KG1 (cell line): Measurements from ENCODE around the gene SH3GL2.

ENCODE experiments used
- DNase-seq: peaks from one replicate; lab custom pipeline; 2025; lab: John Stamatoyannopoulos, UW

SH3GL2 gene

DNA sequence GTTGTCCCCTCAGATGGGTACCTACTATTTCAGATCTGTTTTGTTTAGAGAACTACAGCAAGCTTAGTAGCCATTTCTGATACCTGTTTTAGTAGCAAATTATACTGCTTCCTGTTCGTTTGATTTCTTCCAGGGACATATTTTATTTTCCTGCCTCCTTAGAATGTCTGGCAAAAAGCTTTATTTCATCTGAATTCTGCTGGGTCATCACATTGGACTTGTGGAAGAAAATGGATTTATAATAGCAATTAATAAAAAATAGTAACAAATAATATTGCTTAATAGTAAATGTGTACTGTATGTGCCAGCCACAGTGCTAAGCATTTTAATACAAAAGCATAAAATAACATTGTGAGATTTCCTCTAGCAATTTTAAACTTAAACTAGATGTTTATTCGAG, 79.4 kb downstream of the SH3GL2 start:
- no peak for DNase-seq

DNA sequence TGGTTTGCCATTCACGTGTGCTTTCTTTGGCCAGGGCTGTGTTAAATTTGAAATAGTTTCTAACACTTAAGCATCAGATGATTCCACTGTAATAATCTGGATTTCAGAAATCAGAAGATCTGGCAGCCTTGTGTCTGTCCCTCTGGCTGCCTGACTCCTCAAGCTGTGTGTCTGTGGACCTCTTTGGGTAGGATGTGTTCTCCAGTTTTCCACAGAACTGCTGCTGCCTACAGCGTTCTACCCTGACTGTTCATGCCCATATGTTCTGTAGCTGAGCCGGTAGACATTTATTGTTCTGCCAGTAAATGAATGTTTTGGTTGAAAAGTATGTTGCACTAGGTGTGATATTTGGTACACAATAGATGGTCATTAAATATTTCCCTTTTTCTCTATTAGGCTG, 81.3 kb downstream of the SH3GL2 start:
- DNase-seq: no peak

DNA sequence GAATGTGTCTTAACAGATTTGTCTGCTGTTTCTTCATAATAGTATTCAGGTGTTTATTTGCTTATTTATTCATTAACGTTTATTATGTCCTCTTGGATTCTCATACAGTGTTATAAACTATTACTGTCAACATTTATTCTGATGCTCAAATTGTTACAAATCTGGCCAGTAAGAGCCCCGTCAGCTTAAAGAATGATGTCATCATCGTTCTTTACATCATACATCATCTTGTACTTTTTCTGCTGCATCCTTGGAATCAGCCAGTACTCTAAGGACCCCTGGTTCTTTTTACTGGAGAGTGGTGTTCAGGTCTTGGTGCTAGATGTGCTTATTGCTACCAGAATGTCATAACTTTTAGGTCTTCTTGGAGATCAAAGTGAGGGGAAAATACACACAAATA, 86.6 kb downstream of the SH3GL2 start:
- DNase-seq: no peak

DNA sequence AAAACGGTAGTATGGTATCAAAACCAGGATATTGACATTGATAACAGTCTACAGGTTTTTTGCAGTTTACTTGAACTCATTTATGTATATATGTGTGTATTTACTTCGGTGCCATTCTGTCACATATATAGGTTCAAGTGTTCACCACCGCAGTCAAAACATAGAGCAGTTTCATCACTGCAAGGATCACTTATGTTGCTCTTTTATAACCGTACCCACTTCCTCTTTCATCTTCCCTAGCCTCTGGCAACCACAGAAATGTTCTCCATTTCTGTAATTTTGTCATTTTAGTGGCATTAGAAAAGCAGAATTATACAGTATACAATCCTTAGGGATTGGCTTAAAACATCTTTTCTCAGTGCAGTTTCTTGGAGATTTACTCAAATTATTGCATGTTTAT, 90.3 kb downstream of the SH3GL2 start:
- no peak for DNase-seq

DNA sequence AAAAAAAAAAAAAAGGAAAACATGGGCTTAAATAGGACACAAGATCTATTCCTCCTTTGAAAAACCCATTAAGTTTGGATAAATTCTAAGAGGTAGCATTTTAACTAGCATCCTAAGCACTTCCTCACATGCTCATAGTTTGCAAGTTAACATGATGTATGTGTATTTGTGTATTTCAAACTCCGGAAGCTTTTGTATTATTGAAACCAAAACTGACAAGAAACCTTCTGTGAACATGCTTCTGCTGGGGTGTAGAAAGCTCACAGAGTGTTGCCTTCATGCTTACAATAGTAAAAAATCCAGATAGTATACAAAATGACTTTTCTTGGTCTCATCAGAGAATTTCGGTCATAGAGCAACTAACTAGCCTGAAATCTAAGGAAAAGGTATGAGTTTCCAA, 103.8 kb downstream of the SH3GL2 start:
- no peak for DNase-seq

DNA sequence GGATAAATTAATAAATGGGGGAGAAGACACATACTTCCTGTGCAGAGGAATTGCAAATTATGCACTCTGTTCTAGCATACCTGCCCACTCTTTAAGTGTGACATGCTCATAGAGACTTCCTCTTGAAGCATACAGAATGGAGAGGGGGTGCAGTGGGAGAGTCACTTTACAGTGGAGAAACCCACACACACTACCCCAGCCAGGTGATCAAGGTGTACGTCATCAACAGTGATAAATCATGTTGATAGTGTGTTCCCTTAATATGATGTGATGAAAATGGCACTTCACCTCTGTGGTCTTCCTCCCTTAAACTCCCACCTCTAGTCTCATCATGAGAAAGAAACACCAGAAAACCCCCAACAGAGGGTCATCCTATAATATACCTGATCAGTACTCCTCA, 110.0 kb downstream of the SH3GL2 start:
- DNase-seq: no peak

DNA sequence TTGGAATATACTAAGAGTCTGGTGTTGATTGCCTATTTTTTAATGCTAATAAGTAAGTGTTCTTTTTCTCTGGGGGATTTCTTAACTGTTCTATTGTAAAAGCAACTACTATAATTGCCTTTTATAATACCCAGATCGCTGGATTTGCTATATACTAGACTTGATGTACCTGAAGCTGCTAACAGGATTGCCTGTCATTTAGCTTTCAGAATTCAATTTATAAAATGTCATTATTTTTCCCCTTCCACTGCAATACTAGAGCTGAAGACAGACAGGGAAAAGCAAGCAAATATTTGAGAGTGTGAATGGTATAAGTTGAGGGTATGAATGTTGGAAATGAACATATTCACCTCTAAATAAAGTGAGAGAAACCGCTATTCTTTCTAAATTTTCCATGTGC, 115.5 kb downstream of the SH3GL2 start:
- no peak for DNase-seq

DNA sequence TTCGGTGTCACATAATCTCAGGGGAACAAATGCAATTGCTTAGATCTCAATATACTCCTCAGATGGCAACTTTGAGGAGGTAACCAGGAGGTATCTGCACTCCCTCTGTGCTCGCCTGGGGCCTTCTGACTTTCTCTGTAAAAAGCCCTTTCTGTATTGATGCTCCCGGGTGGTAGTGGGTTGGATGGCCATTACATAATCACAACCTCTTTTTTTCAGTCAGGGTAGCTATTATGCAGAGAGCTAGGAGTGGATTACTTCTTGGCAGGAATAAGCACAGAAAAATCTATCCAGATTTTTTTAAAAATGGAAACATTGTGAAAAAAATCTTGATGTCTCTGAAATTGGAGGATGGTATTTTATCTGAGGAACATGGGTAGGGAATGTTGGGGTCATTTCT, 116.6 kb downstream of the SH3GL2 start:
- DNase-seq: no peak

DNA sequence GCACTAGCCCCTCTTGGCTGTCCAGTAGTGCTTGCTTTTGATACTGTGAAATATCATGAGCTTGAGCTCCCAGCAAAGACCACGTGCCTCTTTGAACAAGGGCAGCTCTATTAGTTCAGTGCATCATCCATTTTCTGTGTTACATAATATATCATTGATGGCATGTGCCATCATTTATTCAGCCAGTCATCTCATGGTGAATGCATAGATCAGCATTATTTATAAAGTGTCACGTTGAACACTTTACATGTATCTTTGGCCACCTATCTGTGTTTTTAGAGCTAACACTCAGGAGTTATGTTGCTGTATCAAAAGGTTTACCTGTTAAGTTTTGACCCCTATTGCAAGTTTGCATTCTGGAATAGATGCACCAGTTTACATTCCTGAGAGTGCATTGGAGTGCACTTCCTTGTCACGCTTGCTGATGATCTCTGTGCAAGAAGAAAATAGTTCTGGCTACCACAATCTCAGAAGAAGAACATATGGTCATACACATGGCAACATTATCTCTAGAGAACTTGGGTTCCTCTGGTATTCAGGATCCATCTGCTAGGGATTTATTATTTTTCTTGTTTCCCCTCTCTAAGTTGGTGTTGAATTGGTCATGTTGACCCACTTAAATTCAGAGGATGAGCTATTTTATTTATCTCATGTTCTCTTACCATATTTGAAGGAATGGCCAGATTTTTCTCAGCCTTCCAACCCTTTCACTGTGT, 120.9 kb downstream of the SH3GL2 start:
- no peak for DNase-seq

DNA sequence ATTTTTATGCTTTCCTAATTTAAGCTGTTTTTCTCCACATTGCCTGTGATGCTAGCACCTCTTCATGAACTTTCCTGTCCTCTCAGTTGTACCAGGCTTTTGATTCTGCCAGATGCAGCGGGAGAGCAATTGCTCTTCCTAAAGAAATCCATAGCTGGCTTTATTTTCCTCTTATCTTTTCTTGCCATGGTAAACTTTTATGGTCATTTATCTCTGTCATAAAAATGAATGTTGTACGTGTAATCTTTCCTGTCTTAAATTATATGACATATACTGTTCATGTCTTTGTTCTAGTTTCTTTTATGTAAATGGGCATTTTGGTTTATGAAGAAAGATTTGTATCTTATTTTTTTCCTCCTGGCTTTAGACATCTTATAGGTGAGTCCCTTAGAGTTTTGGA, 127.5 kb downstream of the SH3GL2 start:
- no peak for DNase-seq

DNA sequence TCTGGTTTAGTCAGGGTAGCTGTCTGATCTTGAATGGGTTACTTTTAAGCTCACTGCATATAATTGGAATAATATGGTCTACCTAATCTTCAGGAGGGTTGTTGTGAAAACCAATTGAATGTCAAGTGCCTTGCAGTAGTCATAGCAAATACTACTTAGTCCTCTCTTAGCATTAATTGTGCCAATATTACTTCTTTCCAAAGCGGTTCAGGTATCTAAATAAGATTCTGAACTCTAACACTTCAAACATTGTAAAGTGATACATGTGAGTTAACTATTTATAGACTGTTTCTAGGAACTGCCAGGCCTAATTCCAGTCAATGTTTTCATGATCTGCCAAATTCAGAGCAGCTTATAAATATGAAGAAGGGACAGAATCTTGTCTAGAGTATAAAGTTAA, 140.2 kb downstream of the SH3GL2 start:
- no peak for DNase-seq

DNA sequence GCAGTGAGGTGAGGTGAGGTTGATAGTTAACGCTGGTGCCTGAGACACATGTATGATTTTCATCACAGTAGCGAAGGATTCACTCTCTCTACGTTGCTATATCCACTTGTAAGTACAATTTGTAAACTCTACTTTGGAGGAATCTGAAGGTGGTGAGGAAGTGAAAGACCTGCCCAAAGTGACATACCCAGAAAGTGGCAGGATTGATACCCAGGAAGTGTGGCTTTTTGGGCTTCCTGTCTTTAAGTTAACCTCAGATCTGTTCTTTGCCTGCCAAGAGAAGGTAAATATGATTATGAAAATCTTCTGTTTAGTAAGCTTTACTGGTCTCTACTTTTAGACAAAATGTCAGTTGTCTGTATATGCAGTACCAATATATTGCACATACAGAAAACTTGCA, 143.1 kb downstream of the SH3GL2 start:
- no peak for DNase-seq

DNA sequence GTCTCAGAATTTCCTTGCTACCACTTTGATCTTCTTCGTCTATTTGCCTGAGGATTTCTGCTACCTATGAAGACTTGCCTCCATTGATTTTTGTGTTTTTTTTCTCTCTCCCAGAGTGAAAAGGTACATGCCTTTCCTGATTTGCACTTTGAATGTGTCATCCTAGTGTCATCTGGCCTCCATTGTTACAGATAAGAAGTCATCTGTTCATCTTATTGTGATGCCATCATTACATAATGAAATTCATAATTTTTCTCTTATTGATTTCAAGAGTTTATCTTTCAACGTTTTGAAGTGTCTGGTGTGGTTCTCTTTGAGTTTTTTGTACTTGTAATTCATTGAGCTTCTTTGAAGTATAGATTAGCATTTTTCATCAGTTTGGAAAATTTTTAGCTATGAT, 144.8 kb downstream of the SH3GL2 start:
- DNase-seq: no peak

DNA sequence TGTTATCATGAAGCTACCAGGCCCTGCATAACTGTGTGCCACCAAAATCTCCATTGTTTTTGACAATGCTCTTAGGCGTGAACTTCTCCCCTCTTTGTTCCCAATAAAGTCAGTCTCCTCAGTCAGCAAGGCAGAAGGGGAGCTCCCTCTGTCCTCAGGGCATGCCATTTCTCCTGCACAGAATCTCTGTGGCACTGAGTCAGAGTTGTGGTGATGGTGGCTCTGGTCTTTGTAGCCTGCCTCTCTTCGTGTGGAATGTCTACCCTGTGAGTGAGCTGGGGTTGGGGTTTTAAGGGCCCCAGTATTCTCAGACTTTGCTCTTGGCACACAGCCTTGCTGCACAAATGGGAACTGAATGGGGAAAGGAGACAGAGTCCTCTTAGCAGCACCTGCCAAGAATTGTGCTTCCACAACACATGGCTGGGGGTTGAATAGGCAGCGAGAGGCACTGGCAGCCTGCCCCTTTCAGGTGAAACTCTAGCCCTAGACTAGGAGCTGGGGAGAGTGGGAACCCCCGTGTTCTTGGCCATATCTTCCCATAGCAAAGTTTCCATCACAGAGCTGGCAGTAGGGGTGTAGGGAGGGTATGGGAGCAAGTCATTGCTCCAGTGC, 146.6 kb downstream of the SH3GL2 start:
- no peak for DNase-seq

DNA sequence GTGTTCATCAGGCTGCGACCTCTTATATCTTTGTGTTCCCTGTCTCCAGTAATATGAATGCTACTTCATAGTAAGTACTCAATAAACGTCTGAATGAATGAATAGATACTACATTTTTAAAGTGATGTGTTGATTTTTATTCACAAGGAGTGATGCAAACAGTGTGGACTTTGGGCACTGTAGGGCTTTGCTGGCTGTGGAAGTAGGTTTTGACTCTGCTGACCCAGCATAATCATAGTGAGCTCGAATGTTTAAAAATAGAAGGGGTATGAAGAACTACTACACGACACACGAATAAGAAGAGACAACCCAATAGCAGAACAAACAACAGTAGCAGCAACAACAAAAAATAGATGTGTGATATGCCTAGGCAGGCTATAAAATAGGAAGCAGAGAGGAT, 147.4 kb downstream of the SH3GL2 start:
- no peak for DNase-seq

DNA sequence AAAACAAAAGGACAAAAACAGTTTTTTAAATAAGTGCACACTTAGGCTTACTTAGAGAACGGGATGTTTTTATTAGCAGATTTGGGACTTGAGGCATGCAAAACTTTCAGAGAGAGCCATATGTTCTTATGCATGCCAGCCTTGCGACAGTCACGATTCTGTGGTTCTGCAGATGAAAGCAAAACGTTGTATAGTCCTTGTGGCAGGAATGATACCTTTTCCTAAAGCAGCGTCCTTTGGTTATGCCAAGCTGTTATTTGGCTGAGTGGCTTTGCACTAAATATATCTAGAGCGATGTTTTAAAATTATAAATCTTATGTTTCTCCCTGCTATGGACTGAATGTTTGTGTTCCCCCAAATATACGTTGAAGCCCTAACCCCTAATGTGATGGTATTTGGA, 152.0 kb downstream of the SH3GL2 start:
- DNase-seq: no peak

DNA sequence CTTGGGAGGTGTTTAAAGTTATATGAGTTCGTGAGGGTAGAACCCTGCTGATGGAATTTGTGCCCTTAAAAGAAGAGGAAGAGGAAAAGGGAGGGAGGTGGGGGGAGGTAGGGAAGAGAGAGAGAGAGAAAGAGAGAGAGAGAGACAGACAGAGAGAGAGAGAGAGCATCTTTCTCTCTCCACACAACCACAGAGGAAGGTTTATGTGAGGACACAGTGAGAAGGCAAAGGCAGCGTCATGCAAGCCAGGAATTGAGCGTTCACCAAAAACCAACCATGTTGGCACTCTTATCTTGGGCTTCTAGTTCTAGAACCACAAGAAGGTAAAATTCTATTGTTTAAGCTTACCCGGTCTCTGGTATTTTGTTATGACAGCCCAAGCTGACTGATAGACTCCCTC, 152.4 kb downstream of the SH3GL2 start:
- no peak for DNase-seq

DNA sequence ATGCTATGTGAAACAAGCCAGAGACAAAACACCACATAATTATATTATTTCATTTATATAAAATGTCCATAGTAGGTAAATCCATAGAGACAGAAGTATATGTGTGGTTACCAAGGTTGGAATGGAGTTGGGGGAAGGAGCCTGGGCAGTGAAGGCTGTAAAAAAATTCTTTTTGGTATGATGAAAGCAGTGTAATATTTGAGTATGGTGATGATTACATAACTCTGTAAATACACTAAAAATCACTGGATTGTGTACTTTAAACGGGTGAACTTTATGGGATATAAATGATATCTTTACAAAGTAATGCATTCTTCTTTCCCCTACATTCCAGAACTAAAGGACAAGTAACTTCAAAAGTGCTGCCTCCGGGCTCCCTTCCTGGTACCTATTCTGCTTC, 155.8 kb downstream of the SH3GL2 start:
- DNase-seq: no peak

DNA sequence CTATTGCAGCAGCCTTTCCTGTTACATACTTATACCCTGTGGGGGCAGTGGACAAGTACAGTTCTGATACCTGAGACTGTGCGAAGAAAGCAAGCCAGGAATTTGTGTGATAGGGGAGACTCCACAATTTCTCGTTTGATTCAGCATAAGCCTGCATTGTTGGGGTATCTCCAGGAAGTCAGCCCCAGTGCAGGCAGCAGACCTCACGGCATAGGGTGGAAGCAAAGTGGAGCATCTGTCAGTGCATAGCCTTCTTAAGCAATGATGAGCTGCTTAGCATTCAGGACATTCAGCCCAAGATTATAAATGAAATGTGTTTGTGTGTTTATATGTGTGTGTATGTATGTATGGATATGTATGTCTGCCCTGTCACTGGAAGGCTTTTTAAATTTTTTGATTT, 157.0 kb downstream of the SH3GL2 start:
- DNase-seq: no peak

DNA sequence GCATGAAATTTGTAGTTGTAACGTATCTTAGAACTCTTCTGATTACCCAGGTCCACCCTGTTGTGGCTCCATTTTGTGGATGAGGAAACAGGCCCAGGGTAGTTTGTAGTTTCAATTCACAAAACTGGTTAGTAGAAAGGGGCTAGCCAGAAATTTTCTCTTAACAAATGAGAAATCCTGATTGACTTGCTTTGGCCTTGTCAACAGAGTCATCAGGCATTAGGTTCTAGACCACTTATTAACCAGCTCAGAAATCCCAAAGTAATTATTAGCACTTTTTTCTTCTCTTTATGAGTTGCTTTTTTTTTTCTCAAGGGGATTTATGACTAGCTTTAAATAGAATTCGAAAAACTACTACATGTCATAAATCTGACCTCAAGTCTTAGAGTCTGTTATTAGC, 160.2 kb downstream of the SH3GL2 start:
- DNase-seq: no peak

DNA sequence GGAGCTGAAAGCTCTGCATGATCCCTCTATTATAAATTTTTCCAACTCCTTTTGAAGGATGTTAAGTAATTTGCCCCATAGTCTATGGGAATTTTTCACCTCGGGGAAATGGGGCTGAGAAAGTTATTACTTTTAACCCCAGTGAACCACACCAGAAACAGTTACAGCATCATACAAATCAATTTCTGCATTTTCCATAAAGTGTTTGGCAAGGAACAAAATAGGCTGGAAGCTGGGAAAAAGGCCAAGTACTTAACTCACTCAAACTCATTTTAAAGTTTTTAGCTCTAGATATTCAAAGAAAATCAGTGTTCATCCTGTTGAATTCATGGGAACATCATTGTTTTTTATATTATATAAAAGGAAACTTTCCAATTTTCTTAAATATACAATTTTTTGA, 160.9 kb downstream of the SH3GL2 start:
- DNase-seq: no peak

DNA sequence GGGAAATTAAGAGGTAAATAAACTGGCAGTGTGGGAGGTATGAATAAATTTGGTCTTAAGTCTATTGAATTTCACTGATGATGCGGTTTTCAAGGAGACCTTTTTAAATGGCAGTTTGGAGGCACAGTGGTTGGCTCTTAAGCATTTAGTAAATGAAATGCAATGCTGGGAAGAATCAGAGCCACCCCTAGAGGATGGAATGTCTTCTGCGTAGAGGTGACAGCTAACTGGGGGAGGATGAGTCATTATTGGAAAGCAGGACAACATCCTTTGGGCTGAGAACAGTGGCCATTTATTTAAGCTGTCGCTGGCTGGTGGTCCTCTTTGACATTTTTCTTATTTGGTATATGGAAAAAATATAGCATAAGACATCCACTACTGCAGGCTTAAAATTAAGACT, 163.2 kb downstream of the SH3GL2 start:
- DNase-seq: no peak

DNA sequence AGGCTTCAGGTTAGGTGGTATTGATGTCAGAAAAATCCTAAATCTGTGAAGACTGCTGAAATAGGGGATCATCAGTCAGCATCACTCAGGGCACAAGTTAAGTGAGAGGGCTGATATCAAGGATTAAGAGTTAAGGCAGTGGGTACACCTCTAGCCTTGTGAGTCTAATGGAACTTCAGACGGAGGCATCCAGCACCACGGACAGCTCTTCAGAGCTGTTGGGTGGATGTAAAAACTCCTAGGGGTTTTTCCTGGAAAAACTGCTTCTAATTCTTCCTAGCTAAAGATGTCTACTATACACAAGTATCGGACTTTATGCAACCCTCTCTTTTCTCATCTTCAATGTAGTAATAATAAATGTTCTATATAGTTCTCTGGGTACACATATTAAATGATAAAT, 165.9 kb downstream of the SH3GL2 start:
- no peak for DNase-seq

DNA sequence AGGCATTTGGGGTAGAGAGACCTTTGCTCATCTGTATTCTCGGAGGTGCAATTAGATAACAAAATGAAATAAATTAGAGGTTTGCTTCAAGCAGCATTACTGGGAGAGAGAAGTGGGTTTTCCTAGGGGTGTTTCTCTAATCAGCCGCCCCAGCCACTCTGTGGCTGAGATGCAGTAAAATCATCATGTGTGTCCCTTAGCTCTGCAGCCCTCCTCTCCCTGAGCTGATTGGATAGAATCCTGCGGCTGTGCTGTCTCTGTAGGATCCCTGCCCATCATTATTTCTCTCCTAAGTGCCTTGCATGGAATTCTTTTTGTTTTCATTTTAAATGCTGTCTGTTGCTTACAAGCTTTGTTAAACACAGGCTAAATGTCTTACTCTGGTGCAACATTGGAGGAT, 171.4 kb downstream of the SH3GL2 start:
- DNase-seq: no peak
